AML-193 (cell line): ENCODE measurements around the gene NWD2.
"Not testable (repeated sequence)": the region's sequence is repeated elsewhere in the genome, so short reads cannot be mapped to it uniquely, and the experiment has no call there.

Source experiments
- DNase-seq, 2 experiments: peaks; one replicate each; lab custom pipeline; 2025; lab: John Stamatoyannopoulos, UW

Gene NWD2, protein sequence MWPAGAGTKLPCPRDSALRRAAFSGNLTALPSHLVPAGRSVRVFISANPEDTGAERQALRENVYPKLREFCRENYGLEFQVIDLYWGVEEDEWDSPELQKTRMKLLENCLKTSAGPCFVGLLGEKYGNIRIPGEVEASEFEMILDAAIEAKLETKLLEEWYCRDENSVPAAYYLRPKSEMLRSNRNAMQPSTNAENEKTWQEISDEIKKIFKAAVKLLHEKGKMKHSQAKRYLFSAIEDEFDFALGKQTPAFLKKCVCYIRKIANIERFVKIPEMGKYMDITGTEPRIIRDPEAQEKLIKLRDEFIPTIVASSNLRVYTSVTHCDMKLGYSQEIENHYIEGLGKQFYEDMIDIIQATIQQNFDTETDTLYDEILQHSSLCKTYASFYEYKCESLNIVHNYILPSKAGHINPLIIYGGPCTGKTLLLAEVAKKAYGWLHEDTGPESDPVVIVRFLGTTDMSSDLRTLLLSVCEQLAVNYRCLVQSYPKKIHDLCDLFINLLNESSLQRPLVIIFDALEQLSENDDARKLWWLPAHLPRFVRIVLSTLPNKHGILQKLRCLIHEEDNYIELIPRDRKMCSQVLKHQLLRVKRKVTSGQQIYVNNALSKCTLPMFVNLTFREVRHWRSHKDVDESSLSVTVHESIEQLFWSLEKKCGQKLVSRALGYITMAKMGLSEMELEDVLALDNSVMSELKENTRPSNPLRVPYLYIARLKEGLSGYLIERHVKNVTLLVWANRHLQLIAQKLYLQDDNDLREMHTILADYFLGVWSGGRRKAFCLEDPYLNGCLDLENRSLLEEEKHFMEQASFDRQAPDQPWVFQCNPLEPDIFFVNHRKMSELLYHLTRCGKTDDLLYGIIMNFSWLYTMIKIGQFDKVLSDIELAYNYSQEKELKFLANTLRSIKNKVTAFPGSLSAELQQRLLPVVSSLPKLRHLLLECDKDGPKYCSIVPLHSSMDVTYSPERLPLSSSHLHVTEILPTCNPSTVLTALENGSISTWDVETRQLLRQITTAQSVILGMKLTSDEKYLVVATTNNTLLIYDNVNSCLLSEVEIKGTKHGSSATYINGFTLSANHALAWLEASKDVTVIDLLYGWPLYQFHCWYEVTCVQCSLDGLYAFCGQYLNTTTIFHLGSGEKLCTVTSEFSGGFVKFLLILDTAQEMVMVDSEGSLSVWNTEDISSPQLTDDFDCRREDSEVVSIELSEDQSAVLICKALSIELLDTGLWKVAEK (N-terminal part only)

GRCh38 chr4:37244583-37245390 lies at the start of gene NWD2:
NWD2 (plus strand) TSS chr4:37244743; CDS start chr4:37245068, 325 bp downstream.
- DNase-seq = no peak

GRCh38 chr4:37197899-37198298 lies 46.6 kb upstream of the NWD2 start:
- DNase-seq = no peak

DNA sequence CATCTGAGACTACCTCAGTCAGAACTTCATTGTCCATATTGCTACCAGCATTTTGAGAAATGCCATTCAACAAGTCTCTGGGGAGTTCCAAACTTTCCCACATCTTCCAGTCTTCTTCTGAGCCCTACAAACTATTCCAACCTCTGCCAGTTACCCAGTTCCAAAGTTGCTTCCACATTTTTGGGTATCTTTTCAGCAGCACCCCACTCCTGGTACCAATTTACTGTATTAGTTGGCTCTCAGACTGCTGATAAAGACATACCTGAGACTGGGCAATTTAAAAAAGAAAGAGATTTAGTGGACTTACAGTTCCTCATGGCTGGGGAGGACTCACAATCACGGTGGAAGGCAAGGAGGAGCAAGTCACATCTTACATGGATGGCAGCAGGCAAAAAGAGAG lies 39.8 kb upstream of the NWD2 start:
- not testable (repeated sequence) for DNase-seq

DNA sequence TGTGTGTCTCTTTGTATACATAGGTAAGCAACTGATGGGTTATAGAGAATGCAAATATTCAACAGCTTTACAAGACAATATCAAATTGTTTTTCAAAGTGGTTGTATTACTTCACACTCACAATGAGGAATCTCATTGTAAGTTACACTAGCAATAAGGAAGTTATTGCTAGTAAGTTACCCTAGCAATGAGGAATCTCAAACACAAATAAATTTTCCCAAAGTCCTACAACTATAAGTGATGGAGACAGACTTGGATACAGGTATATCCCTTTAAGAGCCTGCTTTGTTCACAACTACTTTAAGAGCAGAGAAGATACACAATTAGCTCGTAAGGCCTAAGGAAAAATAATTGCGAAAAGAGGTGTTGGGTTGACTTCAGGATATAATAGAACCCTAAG lies 28.3 kb upstream of the NWD2 start:
- no peak for DNase-seq

DNA sequence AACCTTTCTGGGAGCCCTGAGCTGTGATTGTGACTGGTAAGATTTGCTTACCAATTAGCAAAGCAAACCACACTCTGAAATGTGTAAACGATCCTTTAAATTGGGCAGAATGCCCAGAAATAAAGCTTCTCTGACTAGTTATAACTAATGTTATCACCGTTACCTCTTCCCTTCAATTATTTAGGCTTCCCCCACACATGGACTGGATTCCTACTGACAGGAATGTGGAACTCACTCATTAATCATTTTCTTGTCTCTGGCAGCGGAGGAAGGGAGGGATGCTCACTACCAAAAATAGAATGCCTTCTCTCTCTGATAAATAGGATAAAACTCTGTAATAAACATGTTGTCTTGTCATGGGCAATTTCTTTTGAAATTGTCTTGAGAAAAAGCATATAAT lies 25.3 kb upstream of the NWD2 start:
- DNase-seq = no peak

DNA sequence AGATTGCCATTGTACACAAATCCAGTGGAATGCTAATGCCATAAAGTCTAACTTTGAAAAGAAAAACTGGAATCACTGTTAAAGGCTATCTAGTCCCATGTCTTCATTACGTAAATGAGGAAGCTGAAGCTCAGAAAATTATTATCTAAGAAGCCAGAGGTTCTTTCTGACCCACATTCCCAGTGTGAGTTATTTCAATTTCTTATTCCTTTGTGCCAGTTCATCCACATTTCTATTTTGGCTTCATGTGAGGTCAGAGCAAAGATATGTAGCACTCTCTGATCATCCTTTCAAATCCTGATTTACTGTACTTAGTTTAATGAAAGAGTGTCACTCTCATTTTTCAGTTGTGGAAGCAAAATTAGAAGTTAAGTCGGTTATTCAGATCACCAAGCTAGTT lies 24.6 kb upstream of the NWD2 start:
- no peak for DNase-seq

GRCh38 chr4:37220685-37221084 lies 23.9 kb upstream of the NWD2 start:
- no peak for DNase-seq

DNA sequence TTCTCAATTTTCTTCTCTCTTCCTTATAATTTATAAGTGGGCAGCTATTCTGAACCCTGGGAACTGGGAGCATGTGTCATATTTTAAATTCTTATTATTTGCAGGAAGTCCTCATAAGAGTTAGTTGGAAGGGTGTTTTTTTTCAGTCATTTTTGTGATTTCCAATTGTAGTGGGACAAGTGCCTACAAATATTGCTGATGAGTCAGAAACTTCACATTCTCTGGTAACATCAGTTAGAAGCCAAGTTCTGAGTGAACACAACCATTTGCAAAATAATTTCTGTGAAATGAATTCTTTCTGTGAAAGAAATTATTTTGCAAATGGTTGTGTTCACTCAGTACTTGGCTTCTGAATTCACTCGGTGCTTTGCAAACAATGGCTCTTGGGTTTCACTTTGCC lies 20.8 kb upstream of the NWD2 start:
- DNase-seq = no peak

DNA sequence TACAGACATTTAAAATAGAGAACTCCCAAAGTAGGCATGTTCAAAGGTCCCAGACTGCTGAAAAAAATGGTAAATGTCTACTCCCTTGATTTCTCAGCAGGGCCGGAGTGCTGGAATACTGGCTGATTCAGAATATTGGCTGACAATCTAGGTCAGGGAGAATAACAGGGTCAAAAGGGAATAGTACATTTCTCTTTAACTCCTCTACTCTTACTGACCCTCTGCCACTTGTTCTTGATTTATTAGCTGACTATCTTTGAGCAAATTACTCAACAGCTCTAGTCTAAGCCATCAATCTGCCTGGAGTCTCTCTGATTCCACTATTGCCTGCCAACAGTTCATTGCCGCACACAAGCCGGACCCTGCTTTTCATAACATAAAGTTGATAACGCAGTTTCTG lies 19.7 kb upstream of the NWD2 start:
- no peak for DNase-seq

- DNase-seq = no peak
These were observed 18.8 kb upstream of the NWD2 start for GRCh38 chr4:37225778-37226177.

GRCh38 chr4:37232315-37232714 lies 12.2 kb upstream of the NWD2 start:
- no peak for DNase-seq

GRCh38 chr4:37236165-37236564 lies 8.4 kb upstream of the NWD2 start:
- no peak for DNase-seq

GRCh38 chr4:37241647-37242046 lies 2.9 kb upstream of the NWD2 start:
- DNase-seq = no peak

DNA sequence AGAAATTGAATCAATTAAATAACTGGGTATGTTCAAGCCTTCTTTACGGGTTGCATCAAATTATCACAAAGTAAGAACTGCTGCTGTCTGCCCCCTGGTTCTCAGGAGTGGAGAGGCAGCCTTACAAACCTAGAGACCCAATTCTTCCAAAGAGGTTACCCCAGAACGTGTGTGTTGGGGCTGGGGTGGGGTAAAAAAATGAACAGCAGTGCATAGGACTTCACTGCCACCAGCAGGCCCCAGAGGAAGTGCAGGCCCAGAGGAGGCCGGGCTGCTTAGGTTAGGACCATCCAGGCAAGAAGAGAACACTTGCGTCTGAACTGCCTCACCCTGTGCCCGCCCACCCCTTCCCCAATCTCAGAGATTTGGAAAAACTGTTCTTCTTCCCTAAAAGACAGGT lies 1.5 kb upstream of the NWD2 start:
- DNase-seq = no peak

DNA sequence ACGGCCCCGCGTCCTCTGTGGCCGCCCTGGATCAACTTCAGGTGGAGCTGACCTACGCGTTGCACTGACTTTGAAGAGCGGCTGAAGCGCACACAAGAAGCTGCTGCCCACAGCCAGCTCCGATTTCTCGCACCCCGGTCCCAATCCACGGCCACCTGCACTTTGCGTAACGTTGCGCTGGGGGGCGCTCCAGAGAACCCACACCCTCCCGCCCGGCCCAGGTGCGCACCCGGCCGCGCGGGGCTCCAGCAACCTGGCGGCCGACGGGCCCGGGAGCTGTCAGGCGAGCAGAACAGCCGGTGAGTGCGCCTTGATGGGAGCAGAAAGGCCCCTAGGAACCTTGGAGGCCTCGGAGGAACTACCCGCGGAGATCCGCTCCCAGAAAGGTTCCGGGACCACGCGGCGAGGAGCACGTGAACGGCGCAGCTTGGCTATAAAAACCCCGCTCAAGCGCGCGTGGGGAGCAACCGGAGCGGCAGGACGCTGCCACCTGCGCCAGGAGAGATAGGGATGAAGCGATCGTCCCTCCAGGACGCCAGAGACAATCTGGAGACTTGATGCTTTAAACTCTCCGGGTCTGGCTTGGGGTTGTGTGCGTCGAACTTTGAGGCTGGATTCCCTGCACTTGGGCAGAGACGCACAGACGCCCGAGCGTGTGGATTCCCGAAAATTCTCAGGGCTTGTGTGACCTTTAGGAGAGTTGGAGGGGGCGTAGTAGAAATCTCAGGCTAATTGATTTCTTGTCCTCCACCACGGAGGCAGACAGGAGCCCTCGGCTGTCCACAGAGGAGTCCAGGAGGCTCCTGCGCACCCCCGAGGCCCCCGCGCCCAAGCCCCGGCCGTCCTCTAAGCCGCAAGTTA lies 591 bp upstream of the NWD2 start:
- DNase-seq = no peak

GRCh38 chr4:37245391-37245954 lies 930 bp downstream of the NWD2 start:
- no peak for DNase-seq

DNA sequence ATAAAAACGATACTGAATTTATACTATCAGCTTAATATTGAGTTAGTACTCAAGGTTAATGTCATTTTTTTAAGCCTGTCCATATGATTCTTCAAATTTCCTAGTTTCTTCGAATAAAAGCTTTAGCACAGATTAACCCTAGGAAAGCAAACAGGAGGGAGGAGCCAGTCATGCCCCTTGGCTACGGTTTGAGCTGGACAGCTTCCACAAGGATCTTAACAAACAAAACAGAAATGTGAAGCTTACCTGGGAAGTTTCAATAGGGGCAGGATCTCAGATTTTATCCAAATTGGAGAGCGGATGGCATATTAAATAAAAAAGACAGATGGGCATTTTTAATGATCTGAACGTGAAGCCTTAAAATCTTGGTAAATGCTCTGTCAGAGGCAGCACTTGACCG lies 2.3 kb downstream of the NWD2 start:
- DNase-seq = no peak

DNA sequence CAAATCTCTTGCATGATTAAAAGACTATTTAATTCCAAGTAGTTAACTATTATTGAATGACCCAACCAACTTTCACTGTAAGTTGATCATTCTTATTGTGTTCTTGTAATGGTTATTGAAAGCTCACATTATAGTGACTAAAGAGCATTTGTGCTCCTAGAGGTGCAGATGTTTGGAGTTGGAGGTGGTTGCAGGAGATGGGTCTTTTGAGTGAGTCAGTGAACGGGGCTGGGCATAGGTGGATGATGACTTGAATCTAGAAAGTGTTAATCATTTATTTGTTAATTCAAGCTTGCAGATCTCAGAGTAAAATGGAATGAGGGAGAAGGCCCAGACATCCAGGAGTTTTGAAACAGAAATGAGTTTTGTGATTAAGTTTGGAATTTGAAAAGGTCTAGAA lies 13.7 kb downstream of the NWD2 start:
- DNase-seq = no peak

DNA sequence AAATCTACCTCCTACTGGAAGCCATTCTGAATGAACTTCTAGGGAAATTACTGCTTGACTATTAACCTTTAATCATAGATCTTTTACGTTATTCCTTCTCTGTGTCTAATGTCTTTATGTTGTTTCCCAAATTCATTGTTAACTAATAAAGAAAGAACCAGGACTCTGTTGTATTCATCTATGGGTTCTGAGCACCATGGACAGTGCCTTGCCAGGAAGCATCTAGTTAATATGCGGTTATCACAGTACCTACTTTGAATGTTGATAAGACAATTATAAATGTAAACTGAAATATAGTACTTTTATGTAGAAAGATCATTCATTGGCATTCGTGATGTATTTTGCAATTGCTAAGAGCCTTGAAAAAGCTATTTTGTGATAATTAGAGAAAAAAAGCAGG lies 23.8 kb downstream of the NWD2 start:
- DNase-seq = no peak

DNA sequence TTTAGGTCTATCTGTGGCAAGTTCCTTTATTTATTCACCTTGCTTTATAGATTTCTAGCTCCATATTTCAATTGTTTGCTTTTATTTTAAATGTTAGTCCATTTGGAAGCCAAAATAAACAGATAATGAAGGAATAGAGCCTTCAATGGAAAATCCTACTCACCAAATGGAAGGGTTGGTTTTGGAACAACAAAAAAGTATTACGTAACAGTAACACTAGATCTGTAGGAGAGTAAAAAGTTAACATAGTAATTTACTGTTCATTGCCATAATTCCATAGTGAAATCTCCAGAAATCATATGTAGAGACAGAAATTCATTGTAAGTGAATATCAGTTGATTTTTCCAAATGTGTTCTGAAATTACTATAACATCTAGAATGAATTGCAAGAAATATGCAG lies 34.6 kb downstream of the NWD2 start:
- no peak for DNase-seq
